Astrocyte (in vitro differentiated cells and primary cell): ENCODE results near the gene TBC1D22B.

Experiments used
- EZH2 ChIP-seq: IDR thresholded peaks from 2 replicates; pipeline ENCODE4 v1.6.1; 2012; ENCODE audit warnings: mild to moderate bottlenecking, low read length, inconsistent platforms; ENCODE audit not compliant: insufficient read depth
- TF ChIP-seq, protein P1 (sequence below): IDR thresholded peaks from 2 replicates; pipeline ENCODE4 v1.5.1; 2011; ENCODE audit warnings: low read depth, mild to moderate bottlenecking, inconsistent platforms, low read length, moderate library complexity; ENCODE audit not compliant: insufficient read depth

DNA sequence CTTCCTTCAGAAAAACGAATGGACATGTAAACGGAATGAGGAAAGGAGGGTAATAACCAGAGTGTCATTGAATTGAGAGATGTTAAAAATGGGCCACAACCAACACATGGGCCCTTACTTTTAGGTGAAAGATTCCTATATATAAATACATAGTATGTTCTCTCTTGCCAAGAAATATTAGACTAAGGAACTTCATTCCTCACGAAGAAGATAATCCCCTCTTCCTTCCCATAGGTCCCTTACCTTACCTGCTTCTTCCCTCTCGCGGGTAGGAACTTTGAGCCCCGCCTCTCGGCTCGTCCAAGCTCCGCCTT is 295 bp upstream of the TBC1D22B start:
- TF ChIP-seq, protein P1, sequence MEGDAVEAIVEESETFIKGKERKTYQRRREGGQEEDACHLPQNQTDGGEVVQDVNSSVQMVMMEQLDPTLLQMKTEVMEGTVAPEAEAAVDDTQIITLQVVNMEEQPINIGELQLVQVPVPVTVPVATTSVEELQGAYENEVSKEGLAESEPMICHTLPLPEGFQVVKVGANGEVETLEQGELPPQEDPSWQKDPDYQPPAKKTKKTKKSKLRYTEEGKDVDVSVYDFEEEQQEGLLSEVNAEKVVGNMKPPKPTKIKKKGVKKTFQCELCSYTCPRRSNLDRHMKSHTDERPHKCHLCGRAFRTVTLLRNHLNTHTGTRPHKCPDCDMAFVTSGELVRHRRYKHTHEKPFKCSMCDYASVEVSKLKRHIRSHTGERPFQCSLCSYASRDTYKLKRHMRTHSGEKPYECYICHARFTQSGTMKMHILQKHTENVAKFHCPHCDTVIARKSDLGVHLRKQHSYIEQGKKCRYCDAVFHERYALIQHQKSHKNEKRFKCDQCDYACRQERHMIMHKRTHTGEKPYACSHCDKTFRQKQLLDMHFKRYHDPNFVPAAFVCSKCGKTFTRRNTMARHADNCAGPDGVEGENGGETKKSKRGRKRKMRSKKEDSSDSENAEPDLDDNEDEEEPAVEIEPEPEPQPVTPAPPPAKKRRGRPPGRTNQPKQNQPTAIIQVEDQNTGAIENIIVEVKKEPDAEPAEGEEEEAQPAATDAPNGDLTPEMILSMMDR, result no peak
- TF ChIP-seq EZH2, result no peak
